ENCODE data around the gene UBE2L6.
"Not testable (repeated sequence)": the region's sequence is repeated elsewhere in the genome, so short reads cannot be mapped to it uniquely, and the experiment has no call there.

Gene UBE2L6

DNA sequence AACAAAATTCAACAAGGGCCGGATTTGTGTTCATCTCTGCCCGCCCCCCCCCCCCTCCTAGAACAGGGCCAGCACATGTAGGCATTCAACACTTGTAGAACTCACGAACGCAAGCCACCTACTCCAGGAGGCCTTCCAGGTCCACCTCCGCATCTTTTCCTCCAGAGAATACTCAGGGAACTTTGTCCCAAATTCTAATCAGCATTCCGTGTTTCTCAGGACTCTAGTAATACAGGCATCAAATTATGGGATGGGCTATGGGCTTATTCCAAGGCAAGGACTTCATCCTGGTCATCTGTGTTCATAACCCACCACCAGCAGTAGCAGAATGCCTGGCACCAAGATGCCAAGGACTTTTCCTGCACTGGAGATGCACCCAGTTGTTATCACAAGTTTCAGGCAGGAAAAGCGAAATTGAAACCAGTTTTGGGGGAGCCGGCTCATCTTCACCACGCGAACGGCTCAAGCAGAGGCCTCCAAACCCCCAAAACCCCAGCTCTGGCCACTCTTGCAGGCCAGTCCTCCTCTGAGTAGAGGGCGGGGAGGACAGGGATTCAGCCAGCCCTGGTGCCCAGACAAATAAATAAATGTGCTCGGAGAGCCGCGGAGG lies 462 bp downstream of the UBE2L6 start:
- DNase-seq, result peak in 13 of 56 donors; percentile 24 to 58 (median 48)

- DNase-seq, result peak in 14 of 56 donors; percentile 5 to 49 (median 11)
These were observed 1.2 kb downstream of the UBE2L6 start for GRCh38 chr11:57566005-57566904.

DNA sequence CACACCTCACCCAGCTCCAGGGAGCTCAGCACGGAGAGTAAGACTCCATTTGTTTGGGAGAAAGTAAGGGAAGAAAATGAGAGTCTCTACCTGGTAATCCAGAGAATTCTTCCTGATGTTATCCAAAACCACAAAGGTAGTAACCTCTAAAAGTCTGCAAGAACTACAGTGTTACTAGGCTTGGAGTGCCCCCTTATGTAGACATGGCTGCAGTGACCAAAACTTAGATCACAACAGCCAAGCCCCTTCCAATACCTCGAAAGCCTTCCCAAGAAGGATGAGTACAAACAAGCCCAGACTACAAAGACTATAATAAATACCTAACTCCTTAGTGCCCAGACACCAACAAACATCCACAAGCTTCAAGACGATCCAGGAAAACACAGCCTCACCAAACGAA lies 4.9 kb downstream of the UBE2L6 start:
- DNase-seq, result no peak

DNA sequence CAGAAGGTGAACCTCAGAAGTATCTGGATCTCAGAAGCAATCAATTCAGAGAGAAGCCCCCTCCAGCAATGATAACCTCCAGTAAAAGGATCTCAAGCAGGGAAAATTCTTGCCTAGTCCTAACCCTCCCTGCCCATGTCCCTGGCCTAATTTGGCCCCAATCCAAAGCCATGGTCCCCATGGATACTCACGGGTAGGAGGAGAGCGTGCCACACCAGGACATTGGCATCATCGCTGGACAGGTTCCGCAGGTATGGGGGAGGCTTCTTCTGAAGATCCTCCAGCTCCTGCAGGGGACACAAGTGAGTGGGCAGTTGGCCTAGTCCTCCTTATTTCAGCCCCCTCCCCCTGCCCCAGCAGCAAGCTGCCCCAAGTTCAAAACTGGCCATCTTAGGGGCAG lies 7.3 kb downstream of the UBE2L6 start:
- no peak for DNase-seq

DNA sequence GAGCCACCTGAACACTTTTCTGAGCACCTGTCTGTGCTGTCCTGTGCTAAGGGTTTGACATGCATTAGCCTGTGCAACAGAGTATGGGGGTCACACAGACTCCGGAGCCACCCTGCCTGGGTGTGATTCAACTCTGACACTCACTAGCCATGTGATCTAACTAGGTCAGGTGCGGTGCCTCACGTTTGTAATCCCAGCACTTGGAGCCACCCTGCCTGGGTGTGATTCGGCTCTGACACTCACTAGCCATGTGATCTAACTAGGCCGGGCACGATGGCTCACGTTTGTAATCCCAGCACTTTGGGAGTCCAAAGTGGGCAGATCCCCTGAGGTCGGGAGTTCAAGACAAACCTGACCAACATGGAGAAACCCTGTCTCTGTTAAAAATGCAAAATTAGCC lies 11.4 kb downstream of the UBE2L6 start:
- no peak for DNase-seq

DNA sequence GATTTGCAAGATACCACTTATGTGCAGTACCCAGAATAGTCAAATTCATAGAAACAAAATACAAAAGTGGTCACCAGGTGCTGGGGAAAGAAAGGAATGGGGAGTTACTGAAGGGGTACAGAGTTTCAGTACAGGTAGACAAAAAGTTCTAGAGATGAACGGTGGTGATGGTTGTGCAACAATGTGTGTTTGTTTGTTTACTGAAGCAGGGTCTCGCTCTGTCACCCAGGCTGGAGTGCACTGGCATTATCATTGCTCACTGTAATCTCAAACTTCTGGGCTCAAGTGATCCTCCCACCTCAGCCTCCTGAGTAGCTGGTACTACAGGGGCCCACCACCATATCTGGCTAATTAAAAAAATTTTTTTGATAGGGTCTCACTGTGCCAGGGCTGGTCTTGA lies 12.1 kb downstream of the UBE2L6 start:
- no peak for DNase-seq

DNA sequence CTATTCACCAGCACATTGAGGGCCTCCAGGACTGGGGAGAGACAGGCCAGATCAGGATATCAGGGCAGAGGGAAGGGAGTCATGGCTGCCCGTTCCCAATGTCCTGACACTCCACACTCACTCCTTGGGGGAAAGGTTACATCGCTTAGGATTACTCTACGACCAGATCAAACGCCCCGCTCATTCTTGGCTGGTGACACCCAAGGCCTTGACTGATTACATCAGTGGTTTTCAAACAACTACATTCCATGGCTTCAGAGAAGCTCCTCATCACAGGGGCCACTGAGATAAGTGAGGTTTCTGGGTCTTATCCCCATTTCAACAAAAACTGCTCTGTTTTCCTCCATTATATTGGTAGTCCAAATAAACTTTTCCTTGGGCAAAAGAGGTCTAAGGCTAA lies 15.0 kb downstream of the UBE2L6 start:
- no peak for DNase-seq

DNA sequence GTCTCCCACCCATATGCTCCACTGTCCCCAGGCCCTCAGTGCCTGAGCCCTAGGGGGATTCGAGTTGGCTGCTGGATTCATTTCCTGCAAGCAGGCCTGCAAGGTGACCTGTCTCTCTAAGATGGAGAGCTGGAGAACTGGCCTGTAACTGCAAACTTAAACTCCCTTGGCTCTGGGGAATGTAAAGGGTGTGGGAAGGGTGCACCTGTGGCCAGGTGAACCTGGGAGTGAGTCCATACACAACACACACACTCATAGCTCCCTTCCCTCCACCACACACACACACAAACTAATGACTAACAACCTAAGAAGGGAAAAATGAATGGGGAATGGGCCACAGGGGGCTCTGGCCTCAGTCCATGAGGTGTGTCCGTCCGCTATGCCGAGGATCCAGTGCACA lies 15.5 kb downstream of the UBE2L6 start:
- DNase-seq, result no peak

GRCh38 chr11:57549983-57550382 lies 17.5 kb downstream of the UBE2L6 start:
- DNase-seq, result no peak

DNA sequence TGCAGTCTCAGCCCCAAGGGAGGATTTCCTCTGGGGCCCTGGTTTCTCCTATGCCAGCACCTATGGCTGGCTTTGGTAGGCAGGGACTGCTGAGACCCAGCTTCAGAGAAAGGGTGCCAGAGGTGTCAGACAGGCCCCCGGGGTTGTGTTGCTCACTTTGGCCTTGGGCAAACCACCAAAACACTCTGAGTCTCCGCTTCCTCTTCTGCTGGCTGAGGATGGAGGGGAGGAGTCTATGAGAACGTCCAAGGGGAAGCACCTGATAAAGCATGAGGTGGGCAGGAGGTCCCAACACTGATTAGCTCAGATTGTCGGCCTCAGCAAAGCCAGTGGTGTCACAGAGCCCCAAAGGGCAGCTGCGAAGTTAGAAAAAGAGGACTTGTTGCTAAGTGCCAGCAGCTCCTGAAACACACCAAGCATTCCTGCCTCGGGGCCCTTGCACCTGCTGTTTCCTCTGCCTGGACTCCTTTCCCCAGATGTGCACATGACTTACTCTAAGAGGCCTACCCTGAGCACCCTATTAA lies 19.6 kb downstream of the UBE2L6 start:
- no peak for DNase-seq

- no peak for DNase-seq
These were observed 20.5 kb downstream of the UBE2L6 start for GRCh38 chr11:57546869-57547475.

DNA sequence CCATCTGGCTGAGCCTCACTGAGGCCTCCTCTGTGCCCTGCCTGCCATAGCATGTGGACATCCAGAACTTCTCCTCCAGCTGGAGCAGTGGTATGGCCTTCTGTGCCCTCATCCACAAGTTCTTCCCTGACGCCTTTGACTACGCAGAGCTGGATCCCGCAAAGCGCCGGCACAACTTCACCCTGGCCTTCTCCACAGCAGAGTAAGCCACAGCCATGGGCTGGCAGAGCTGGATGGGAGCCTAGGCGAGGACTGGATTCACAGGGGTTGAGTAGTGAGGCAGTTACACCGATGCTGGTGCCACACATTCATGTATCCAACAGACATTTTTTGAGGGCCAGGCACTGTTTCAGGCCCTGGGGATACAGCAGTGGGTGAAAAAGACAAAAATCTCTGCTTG lies 21.0 kb downstream of the UBE2L6 start:
- DNase-seq, result no peak

DNA sequence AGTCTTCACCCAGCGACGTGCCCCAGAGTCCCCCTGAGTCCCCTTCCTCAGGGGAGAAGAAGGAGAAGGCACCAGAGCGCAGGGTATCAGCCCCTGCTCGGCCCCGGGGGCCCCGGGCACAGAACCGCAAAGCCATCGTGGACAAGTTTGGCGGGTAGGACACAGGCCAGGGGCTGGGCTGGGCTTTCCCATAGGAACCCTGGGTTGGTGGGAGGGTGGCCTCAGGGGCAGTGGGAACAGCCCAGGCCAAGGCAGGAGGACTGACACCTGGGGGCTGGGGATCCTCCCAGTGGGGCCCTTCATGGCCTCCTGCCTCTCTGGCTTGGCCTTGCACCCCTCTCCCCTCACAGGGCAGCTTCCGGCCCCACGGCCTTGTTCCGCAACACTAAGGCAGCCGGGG lies 21.6 kb downstream of the UBE2L6 start:
- no peak for DNase-seq

- DNase-seq, result no peak
These were observed 22.9 kb downstream of the UBE2L6 start for GRCh38 chr11:57544566-57544965.

DNA sequence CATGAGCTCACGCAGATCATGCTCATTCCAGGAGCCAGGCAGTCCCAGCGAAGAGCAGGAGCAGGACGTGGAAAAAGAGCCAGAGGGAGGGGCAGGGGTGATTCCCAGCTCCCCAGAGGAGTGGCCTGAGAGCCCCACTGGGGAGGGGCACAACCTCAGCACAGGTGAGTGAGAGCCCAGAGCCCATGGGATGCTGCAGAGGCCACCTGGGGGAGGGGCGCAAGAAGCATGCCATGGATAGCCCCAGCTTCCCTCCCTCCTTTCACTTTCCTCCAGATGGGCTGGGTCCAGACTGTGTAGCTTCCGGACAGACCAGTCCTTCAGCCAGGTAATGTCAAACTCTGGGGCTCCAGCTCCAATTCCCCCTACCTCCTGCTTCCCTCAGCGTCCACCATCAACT lies 23.9 kb downstream of the UBE2L6 start:
- no peak for DNase-seq

GRCh38 chr11:57542582-57542981 lies 24.9 kb downstream of the UBE2L6 start:
- no peak for DNase-seq

DNA sequence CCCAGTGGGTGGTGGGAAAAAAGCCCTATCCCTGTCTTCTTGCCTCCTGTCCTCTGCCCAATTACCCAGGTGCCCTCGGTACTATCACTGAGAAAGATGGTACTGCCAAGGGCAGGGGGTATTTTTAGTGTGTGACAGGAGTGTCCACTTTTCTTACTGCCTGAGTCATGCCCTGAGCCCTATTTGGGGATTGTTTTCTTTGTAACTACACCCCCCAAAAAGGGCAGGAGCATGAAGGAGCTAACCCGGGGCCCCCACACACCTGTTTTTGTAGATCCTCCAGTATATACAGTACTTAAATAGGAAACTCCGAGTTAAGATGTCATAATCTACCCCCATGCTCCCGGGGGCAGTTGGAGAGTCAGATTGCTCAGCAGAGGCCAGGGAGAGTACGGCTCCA lies 26.3 kb downstream of the UBE2L6 start:
- DNase-seq, result no peak

DNA sequence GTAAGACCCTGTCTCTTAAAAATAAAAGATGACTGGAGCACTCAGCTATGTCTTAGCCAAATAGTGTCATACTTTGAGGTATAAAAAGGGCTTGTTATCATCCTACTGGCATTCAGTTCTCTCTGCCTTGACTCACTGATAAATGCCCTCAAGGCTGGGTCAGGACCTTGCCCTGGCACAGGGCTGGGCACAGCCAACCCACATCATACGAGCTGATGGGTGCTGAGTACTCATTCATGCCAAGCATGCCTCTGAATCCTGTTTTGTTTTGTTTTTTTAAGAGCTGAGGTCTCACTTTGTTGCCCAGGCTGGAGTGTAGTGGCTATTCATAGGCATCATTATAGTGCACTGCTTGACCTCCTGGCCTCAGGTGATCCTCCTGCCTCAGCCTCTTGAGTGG lies 28.1 kb downstream of the UBE2L6 start:
- DNase-seq, result no peak

- no peak for DNase-seq
These were observed 30.4 kb downstream of the UBE2L6 start, which contains the start of gene SMTNL1 for GRCh38 chr11:57536947-57537619. TSS of gene SMTNL1 (plus strand) at chr11:57537595. CDS start at chr11:57542643, 5,048 bp downstream.

DNA sequence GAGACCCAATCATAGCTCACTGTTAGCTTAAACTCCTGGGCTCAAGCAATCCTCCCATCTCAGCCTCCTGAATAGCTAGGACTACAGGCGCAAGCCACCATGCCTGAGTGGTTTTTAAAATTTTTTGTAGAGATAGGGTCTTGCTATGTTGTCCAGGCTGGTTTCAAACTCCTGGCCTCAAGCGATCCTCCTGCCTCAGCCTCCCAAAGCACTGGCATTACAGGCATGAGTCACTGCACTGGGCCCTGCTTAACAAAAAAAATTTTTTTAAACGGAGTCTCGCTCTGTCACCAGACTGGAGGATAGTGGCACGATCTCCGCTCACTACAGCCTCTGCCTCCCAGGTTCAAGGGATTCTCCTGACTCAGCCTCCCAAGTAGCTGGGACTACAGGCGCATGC lies 33.0 kb downstream of the UBE2L6 start:
- not testable (repeated sequence) for DNase-seq

Data from nucleus accumbens (tissue), 56 donors.